Right lobe of liver (tissue), 4 donors: ENCODE measurements around the gene ADAM8.

Experiments used
- CTCF ChIP-seq, 4 donors: fragments of 200-600 bp in 3 of 4; fragments of 450-650 bp in 1 of 4; IDR thresholded peaks; one replicate each; pipeline versions ENCODE4 v1.5.1 to v1.8.0; 2016 to 2022; ENCODE audit warnings: antibody characterized with exemption in 4 of 4, mild to moderate bottlenecking in 2 of 4
- POLR2A ChIP-seq: fragments of 450-650 bp; IDR thresholded peaks from one replicate; pipeline ENCODE4 v1.6.1; 2017; ENCODE audit warnings: antibody characterized with exemption, mild to moderate bottlenecking
- donor health status: DM: no; HTN: no; CAD: no.
- donor health status: DM: no; HTN: no; CAD: no.
- donor health status: DM: no; HTN: yes; CAD: no.

GRCh38 chr10:133277993-133278576 is 1.4 kb upstream of the ADAM8 start:
- no peak for TF ChIP-seq CTCF (IDR thresholded peaks at IDR 0.05)
- TF ChIP-seq POLR2A: no peak
